ENCODE measurements around the gene SFTPB.

- TF ChIP-seq POLR2A (IDR thresholded peaks at IDR 0.05) (no peak), CTCF (IDR thresholded peaks at IDR 0.05) (no peak), EP300 (IDR thresholded peaks at IDR 0.05) (no peak), POLR2AphosphoS5 (IDR thresholded peaks at IDR 0.05) (no peak)
Observed at GRCh38 chr2:85628658-85629057, 39.3 kb downstream of the SFTPB start.
